ENCODE measurements around the gene RNF115.

RNF115 gene

DNA sequence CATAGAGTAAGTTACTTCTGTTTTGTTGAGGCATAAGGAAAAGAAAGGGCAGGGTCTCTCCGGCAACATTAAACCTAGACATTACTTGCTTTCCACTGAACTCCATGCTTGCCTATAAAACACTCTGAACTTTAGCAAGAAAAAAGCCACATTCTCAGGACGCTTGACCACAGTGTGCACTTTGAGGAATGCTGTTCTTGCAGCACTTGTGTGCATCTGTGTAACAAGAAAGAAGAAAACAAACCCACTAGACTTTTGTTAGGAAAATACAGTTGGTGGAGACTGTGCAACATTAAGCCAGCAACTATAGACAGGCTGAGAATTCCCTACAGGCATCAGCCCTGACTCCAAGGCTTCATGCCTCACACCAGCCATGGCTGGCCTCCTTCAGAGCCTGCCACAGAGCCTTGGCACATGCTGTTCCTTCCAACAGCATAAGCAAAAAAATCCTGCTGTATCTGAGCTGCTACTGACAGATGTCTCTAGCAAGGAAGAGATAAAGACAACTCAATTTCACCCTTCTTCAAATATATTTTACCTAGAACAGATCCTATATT is 122.5 kb downstream of the RNF115 start:
- DNase-seq (ENCODE audit: low spot score), result no peak

- no peak for DNase-seq (ENCODE audit: low spot score)
Observed at GRCh38 chr1:145696630-145696960, 127.3 kb downstream of the RNF115 start.

DNA sequence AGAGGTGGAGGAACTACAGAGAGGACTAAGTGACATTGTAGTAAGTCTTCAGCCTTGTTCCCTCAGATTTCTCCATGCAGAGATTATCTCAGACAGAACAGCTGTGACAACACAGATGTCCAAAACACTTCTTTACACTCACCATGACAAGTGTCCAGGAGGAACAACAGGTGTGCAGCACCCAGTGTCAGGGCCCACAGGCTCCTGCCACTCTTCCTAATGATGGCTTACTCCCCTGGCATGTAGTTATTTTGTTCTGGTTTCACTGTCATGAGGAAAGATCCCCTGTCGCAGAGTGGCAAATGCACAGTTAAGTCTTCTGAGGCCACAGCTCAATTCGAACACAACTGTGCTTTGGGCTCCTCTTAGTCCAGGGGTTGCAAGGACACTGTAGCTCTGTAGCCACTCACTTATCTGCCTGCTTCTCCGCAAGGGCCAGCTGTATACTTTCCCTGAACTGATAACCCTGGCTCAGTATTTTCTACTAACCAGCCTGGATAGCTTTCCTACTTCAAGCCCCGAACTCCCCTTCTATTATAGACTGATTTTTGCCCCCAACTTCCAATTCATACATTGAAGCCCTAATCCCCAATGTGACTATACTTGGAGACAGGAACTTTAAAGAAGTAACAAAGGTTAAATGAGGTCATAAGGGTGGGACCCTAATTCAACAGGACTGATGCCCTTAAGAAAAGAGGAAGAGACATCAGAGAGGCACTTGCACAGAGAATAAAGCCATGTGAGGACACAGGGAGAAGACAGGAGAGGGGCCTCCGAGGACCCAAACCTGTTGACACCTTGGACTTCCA is 127.9 kb downstream of the RNF115 start:
- no peak for DNase-seq (ENCODE audit: low spot score)

GRCh38 chr1:145692785-145693443 is 131.0 kb downstream of the RNF115 start:
- DNase-seq (ENCODE audit: low spot score), result no peak

DNA sequence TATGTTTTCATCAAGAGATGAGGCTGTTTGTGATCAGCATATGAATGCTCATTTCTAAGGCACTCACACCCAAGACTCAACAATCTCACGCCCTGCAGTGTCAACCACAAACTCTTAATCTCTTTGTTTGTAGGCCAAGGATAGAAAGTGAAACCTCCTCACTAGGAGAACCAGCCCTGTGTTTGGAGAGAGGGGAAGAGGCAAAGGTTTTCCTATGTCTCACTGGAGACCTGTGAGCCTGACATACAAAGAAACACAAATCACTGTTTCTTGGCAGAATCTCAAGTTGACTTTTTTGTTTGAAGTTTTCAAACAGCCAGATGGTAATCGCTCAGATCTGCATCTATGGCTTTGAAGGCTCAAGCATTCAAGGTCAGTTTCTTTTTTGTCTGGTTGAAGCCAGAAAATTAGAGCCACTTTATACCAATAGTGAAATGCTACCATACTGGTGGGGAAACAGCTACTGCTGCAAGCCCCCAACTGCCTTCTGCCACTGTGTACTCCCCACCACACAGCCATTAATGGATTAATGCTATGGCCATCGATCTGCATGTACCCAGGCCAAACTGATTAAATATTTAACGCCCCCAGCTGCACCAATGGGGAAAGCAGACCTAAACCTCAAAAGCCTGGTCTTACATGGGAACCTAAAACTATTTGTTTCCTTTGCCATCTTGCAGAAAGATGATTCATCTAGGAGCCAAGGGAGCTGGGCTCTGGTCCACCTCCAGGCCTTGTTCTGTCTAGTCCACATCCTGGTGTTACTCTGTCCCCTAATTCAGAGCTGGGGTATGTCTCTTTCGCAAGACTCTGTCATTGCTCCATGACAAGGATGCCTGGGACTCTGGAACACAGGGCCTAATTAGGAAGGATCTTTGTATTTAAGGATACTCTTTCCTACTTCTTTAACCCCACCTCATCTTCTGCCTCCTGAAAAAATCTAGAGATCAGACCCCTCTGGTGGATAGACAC is 133.0 kb downstream of the RNF115 start:
- peak; percentile 10 for DNase-seq (ENCODE audit: low spot score)

- no peak for DNase-seq (ENCODE audit: low spot score)
Observed at GRCh38 chr1:145689922-145690321, 134.0 kb downstream of the RNF115 start.

GRCh38 chr1:145688924-145689323 is 135.0 kb downstream of the RNF115 start:
- no peak for DNase-seq (ENCODE audit: low spot score)
